Endothelial cell of umbilical vein (primary cell): ENCODE results near the gene SCAF8. TPM values are rescaled to one million over a fixed set of nuclear protein-coding genes. Genes with fewer than 3 reads are reported as not detected.
"Not testable (repeated sequence)": the region's sequence is repeated elsewhere in the genome, so short reads cannot be mapped to it uniquely, and the experiment has no call there.

Source experiments
- BruUV-seq: library from RNA; stranded (reverse); fragments of 400-500 nt; replicated peaks from 2 replicates; lab custom pipeline; 2021; lab: Mats Ljungman, UMichigan
- CTCF ChIA-PET: fragments of 300-600, 350-600 bp; sonication (Branson Sonifier 250); formaldehyde crosslinking; loops from one replicate; lab custom pipeline; 2021; ENCODE audit warnings: antibody characterized with exemption, inconsistent platforms; lab: Charles Lee
- POLR2A ChIA-PET: fragments of 300-600, 350-600 bp; sonication (Branson Sonifier 250); formaldehyde crosslinking; loops from one replicate; lab custom pipeline; 2021; ENCODE audit warnings: antibody characterized with exemption, inconsistent platforms; lab: Charles Lee
- DNase-seq: peaks from one replicate; pipeline ENCODE4 v3.0.0-alpha.2; 2011; ENCODE audit warnings: low read depth, low spot score
- FAIRE-seq: peaks from 2 replicates; lab custom pipeline; 2011; peaks lifted over from hg19 to GRCh38; lab: Jason Lieb, UNC
- H2AFZ ChIP-seq: 2 replicates; pipeline ENCODE4 v1.6.0; 2012; ENCODE audit warnings: low read depth, low read length, control low read depth, inconsistent platforms
- H3K27ac ChIP-seq: 2 replicates; pipeline ENCODE4 v1.5.1; 2011; ENCODE audit warnings: low read depth, mild to moderate bottlenecking, control low read depth, low read length, moderate library complexity; ENCODE audit not compliant: insufficient read depth
- H3K27me3 ChIP-seq, 2 experiments: 2 replicates each; pipeline versions ENCODE4 v1.6.0 to v1.6.1; 2011; ENCODE audit warnings: low read length in 2 of 2, mixed read lengths in 1 of 2; ENCODE audit not compliant: control insufficient read depth in 2 of 2, insufficient read depth in 2 of 2
- H3K36me3 ChIP-seq, 2 experiments: 2 replicates in 1 of 2; 3 replicates in 1 of 2; pipeline ENCODE4 v1.5.1; 2011; ENCODE audit warnings: low read length in 2 of 2, mild to moderate bottlenecking in 1 of 2, moderate library complexity in 1 of 2; ENCODE audit not compliant: control insufficient read depth in 2 of 2, insufficient read depth in 2 of 2; ENCODE audit errors: extremely low read depth in 1 of 2
- H3K4me1 ChIP-seq: 3 replicates; pipeline ENCODE4 v1.5.1; 2011; ENCODE audit warnings: mild to moderate bottlenecking, low read length; ENCODE audit not compliant: control insufficient read depth, insufficient read depth; ENCODE audit errors: extremely low read depth
- H3K4me2 ChIP-seq: 2 replicates; pipeline ENCODE4 v1.6.1; 2011; ENCODE audit warnings: low read length, control low read depth, mixed read lengths; ENCODE audit not compliant: insufficient read depth
- H3K4me3 ChIP-seq, 3 experiments: fragments of 200-600 bp in 1 of 3; sonication (generic), shearing (Covaris generic) in 1 of 3; replicated peaks in 1 of 3; 2 replicates each; pipeline ENCODE4 v1.5.1; 2011 to 2016; ENCODE audit warnings: control low read depth in 3 of 3, low read length in 3 of 3, mild to moderate bottlenecking in 2 of 3, inconsistent platforms in 1 of 3, low read depth in 1 of 3, moderate library complexity in 1 of 3; ENCODE audit not compliant: insufficient read depth in 1 of 3
- H3K79me2 ChIP-seq: 2 replicates; pipeline ENCODE4 v1.6.0; 2012; ENCODE audit warnings: low read length, inconsistent platforms; ENCODE audit not compliant: control insufficient read depth, insufficient read depth
- H3K9ac ChIP-seq: replicated peaks from 2 replicates; pipeline ENCODE3; 2011; ENCODE audit warnings: low read length, control low read depth; ENCODE audit not compliant: insufficient read depth; ENCODE audit errors: extremely low read depth
- H3K9me1 ChIP-seq: replicated peaks from 3 replicates; pipeline ENCODE4 v1.6.0; 2011; ENCODE audit warnings: mild to moderate bottlenecking, low read length; ENCODE audit not compliant: control insufficient read depth, insufficient read depth; ENCODE audit errors: extremely low read depth
- H3K9me3 ChIP-seq: replicated peaks from 2 replicates; pipeline ENCODE4 v1.5.1; 2012; ENCODE audit warnings: low read length, inconsistent platforms; ENCODE audit not compliant: control insufficient read depth, insufficient read depth
- H4K20me1 ChIP-seq: replicated peaks from 2 replicates; pipeline ENCODE3; 2011; ENCODE audit warnings: mild to moderate bottlenecking, low read length; ENCODE audit not compliant: control insufficient read depth, insufficient read depth; ENCODE audit errors: extremely low read depth
- CTCF ChIP-seq, 2 donors: IDR thresholded peaks; 1 replicate in 1 of 2; 2 replicates in 1 of 2; pipeline ENCODE4 v1.5.1; 2011; ENCODE audit warnings: low read length in 2 of 2, mild to moderate bottlenecking in 2 of 2, moderate library complexity in 2 of 2, control low read depth in 1 of 2, inconsistent platforms in 1 of 2, low read depth in 1 of 2; ENCODE audit not compliant: insufficient read depth in 1 of 2; ENCODE audit errors: extremely low read depth in 1 of 2
- EZH2 ChIP-seq: IDR thresholded peaks from 2 replicates; pipeline ENCODE4 v1.6.1; 2012; ENCODE audit warnings: borderline replicate concordance, low read depth, mild to moderate bottlenecking, moderate library complexity, low read length, inconsistent platforms; ENCODE audit not compliant: severe bottlenecking
- FOS ChIP-seq: IDR thresholded peaks from 2 replicates; pipeline ENCODE4 v1.6.1; 2011; ENCODE audit warnings: mild to moderate bottlenecking, low read length, moderate library complexity, borderline replicate concordance; ENCODE audit not compliant: insufficient read depth
- GATA2 ChIP-seq: IDR thresholded peaks from 2 replicates; pipeline ENCODE4 v1.7.0; 2011; ENCODE audit warnings: low read depth, mild to moderate bottlenecking, moderate library complexity, mixed read lengths, low read length; ENCODE audit not compliant: insufficient read length, insufficient read depth
- POLR2A ChIP-seq: IDR thresholded peaks from 2 replicates; pipeline ENCODE4 v1.6.1; 2012; ENCODE audit warnings: low read depth, mild to moderate bottlenecking, control low read depth, low read length
- dilution Hi-C: fragments of 300-500 bp; cut with MboI; formaldehyde crosslinking; loops from one replicate; pipeline ENCODE4 v1.15.0; 2019; ENCODE audit warnings: low sequenced_read_pairs; ENCODE audit not compliant: extremely low pct_ligation_motif_present
- intact Hi-C: fragments of 100-400 bp; cut with micrococcal nuclease; formaldehyde crosslinking; loops from one replicate; pipeline ENCODE4 v1.10.0; 2022
- polyA plus RNA-seq, 4 experiments: library from polyadenylated mRNA; depleted of rRNA in 3 of 4; stranded (reverse) in 3 of 4; unstranded in 1 of 4; fragments of >200 nt; gene quantifications; 2 replicates each; pipeline versions ENCODE4 v1.2.1 to v1.2.3, GENCODE V29; 2011 to 2012; ENCODE audit warnings: missing spikeins in 1 of 4
- total RNA-seq: library from RNA; stranded (reverse); gene quantifications from 2 replicates; pipeline ENCODE4 v1.2.3, GENCODE V29; 2021
- TF ChIP-seq, protein P1 (sequence below): IDR thresholded peaks from 2 replicates; pipeline ENCODE4 v1.6.1; 2011; ENCODE audit not compliant: insufficient read depth, insufficient read length

Gene SCAF8
- total and polyA plus RNA-seq, 2 donors (not counting 3 experiments of a cell fraction or from before 2014, with no cell fraction given): 11.7 to 37.8 TPM

DNA sequence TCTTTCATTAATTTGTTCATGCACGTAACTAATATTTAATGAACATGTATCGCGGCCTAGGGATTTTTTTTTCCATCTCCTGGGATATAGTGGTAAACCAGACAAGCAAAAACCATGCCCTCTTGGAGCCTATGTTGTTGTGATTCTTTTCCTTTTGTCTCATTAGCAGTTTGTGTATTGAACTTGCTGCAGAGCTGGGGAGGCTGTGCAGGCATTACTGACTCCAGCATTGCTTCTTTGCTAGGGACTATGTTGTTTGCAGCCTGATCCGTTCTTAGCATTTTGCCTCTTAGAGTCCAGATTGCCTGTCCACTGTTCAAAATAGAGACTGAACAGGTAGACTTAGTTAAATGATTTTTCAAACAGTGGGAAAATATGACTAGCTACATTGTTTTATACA lies 9.7 kb downstream of the SCAF8 start:
- H3K4me3 ChIP-seq: no peak overlapping the region
- no peaks in the 10 kb centered on the region for H3K9me3 ChIP-seq
- ChIA-PET POLR2A (no interaction called here), CTCF (interaction anchor here (0.5 kb wide), 1 partner anchor 153 kb away, joined by 3 read pairs; no protein-coding TSS in a partner anchor)
- H3K9ac ChIP-seq: no peak overlapping the region
- H3K4me2 ChIP-seq: no peak overlapping the region
- intact Hi-C loops (no loop called here), dilution Hi-C loops (no loop called here)
- FAIRE-seq: no peak
- no TSS peak for BruUV-seq
- no peaks in the 10 kb centered on the region for H3K9me1 ChIP-seq
- H3K4me1 ChIP-seq: peaks cover 19% of the 10 kb centered on the region
- no peak overlapping the region for H2AFZ ChIP-seq
- no peak overlapping the region for H3K27ac ChIP-seq
- TF ChIP-seq, protein P1, sequence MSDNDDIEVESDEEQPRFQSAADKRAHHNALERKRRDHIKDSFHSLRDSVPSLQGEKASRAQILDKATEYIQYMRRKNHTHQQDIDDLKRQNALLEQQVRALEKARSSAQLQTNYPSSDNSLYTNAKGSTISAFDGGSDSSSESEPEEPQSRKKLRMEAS: no peak
- TF ChIP-seq FOS (no peak), EZH2 (no peak), POLR2A (no peak), CTCF (IDR thresholded peaks at IDR 0.05; ENCODE audit: extremely low read depth in 1 of 2, insufficient read depth in 1 of 2, low read depth in 1 of 2, low read length in 2 of 2) (no peak), GATA2 (no peak)
- H3K79me2 ChIP-seq: peaks cover 100% of the 10 kb centered on the region
- DNase-seq: no peak
- no peaks in the 10 kb centered on the region for H3K36me3 ChIP-seq
- peaks cover 19% of the 10 kb centered on the region for H4K20me1 ChIP-seq
- no peaks in the 10 kb centered on the region for H3K27me3 ChIP-seq

DNA sequence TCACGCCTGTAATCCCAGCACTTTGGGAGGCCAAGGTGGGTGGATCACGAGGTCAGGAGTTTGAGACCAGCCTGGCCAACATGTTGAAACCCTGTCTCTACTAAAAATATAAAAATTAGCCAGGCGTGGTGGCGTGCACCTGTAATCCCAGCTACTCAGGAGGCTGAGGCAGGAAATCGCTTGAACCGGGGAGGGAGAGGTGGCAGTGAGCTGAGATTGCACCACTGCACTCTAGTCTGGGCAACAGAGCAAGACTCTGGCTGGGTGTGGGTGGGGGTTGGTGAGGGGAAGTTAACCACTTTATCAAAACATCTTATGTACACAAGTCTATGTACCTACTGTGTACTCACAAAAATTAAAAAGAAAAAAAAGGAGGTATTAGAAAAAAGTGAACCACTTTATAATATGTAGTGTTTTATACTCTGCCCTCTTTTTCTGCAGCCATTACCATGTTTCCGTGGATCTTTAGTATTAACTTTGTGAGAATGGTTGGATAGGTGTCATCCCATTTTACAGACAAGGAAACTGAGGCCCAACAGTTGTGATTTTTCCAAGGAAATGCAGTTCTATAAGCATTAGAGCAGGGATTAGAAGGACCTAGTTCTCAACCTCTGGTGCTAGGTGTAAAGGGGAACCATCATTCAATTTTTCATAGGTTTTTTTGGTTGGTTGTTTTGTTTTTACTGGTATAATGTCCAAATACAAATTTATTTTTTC lies 11.0 kb downstream of the SCAF8 start:
- H3K27me3 ChIP-seq, H3K4me3 ChIP-seq, CTCF ChIA-PET, H3K36me3 ChIP-seq, H3K4me2 ChIP-seq, H2AFZ ChIP-seq, H3K9me3 ChIP-seq, DNase-seq, intact Hi-C loops, H3K9me1 ChIP-seq, H3K4me1 ChIP-seq, POLR2A ChIA-PET, H3K9ac ChIP-seq, FAIRE-seq, H3K27ac ChIP-seq, dilution Hi-C loops, BruUV-seq: not testable (repeated sequence)
- Histone ChIP-seq H3K79me2 (peaks cover 100% of the 10 kb centered on the region), H4K20me1 (peaks cover 16% of the 10 kb centered on the region)
